T-helper 2 cell treated with Interferon-gamma antibody and Interleukin-4, amounts not matched to agents 100 ng/mL and 5 ng/mL, for 36 hours (primary cell): ENCODE results near the gene NKD2. TPM values are rescaled to one million over a fixed set of nuclear protein-coding genes. Genes with fewer than 3 reads are reported as not detected.
"Not testable (repeated sequence)": the region's sequence is repeated elsewhere in the genome, so short reads cannot be mapped to it uniquely, and the experiment has no call there.

Source experiments
- intact Hi-C: fragments of 100-400 bp; cut with micrococcal nuclease; formaldehyde crosslinking; loops from one replicate; pipeline ENCODE4 v1.15.1; 2023
- total RNA-seq: library from RNA; stranded (reverse); gene quantifications from 2 replicates; pipeline ENCODE4 v1.2.3, GENCODE V29; 2022

NKD2 gene, protein sequence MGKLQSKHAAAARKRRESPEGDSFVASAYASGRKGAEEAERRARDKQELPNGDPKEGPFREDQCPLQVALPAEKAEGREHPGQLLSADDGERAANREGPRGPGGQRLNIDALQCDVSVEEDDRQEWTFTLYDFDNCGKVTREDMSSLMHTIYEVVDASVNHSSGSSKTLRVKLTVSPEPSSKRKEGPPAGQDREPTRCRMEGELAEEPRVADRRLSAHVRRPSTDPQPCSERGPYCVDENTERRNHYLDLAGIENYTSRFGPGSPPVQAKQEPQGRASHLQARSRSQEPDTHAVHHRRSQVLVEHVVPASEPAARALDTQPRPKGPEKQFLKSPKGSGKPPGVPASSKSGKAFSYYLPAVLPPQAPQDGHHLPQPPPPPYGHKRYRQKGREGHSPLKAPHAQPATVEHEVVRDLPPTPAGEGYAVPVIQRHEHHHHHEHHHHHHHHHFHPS
- total RNA-seq: 33.6 and 34.4 TPM in 2 replicates

- intact Hi-C loops: loop anchor here (2.0 to 10.0 kb wide), 2 partner anchors 96 to 132 kb away; no protein-coding TSS in a partner anchor
Observed at GRCh38 chr5:1008451-1009358, at the start of gene NKD2. NKD2 (plus strand) TSS chr5:1008802; CDS start chr5:1009058, 256 bp downstream.

GRCh38 chr5:959581-960531, 48.7 kb upstream of the NKD2 start:
- intact Hi-C loops: loop anchor here (10.0 kb wide), 1 partner anchor 355 kb away; no protein-coding TSS in a partner anchor

- intact Hi-C loops: loop anchor here (10.0 kb wide), 1 partner anchor 354 kb away; no protein-coding TSS in a partner anchor
Observed at GRCh38 chr5:960551-960950, 48.1 kb upstream of the NKD2 start.

GRCh38 chr5:961002-961710, 47.4 kb upstream of the NKD2 start:
- intact Hi-C loops: loop anchor here (10.0 kb wide), 1 partner anchor 354 kb away; no protein-coding TSS in a partner anchor

GRCh38 chr5:961711-962240, 46.8 kb upstream of the NKD2 start:
- intact Hi-C loops: loop anchor here (10.0 kb wide), 1 partner anchor 353 kb away; no protein-coding TSS in a partner anchor

DNA sequence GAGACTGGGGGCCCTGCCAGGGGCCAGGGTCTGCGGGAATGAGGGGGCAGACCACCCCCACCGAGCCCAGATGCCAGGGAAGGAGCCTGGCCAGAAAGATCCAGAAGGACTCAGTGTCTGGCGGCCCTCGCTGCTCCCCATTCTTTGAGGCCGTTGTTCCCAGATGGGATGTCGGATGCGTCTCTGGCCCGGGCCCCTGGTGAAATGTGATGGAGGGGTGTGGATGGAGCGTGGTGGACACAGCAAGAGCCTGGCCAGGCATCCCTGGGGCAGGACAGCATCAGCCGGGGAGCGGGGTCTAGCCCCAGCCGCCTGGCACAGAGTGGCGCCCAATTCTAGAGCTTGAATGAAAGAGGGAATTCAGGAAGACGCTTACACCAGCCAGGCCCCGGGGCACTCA, 46.2 kb upstream of the NKD2 start:
- intact Hi-C loops: loop anchor here (10.0 kb wide), 1 partner anchor 352 kb away; no protein-coding TSS in a partner anchor

DNA sequence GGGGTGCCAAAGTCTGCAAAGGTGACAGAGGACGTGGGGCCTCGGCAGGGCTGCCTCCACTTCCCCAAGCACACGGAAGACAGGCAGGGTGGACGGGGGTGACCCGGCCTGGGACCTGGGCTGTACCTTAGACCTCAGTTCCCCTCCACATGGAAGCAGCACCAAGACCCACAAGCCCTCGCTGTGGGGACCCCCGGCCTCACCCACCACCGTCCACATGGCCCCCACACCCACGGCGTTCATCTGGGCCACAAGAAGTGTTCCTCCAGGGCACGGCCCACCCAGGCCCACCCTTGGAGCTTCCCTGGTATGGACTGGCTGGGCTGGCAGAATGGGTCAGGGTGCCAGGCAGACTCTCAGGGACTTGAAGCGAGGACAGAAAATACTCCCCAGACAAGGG, 45.8 kb upstream of the NKD2 start:
- intact Hi-C loops: loop anchor here (10.0 kb wide), 1 partner anchor 352 kb away; no protein-coding TSS in a partner anchor

GRCh38 chr5:963310-963672, 45.3 kb upstream of the NKD2 start:
- intact Hi-C loops: loop anchor here (10.0 kb wide), 1 partner anchor 352 kb away; no protein-coding TSS in a partner anchor

DNA sequence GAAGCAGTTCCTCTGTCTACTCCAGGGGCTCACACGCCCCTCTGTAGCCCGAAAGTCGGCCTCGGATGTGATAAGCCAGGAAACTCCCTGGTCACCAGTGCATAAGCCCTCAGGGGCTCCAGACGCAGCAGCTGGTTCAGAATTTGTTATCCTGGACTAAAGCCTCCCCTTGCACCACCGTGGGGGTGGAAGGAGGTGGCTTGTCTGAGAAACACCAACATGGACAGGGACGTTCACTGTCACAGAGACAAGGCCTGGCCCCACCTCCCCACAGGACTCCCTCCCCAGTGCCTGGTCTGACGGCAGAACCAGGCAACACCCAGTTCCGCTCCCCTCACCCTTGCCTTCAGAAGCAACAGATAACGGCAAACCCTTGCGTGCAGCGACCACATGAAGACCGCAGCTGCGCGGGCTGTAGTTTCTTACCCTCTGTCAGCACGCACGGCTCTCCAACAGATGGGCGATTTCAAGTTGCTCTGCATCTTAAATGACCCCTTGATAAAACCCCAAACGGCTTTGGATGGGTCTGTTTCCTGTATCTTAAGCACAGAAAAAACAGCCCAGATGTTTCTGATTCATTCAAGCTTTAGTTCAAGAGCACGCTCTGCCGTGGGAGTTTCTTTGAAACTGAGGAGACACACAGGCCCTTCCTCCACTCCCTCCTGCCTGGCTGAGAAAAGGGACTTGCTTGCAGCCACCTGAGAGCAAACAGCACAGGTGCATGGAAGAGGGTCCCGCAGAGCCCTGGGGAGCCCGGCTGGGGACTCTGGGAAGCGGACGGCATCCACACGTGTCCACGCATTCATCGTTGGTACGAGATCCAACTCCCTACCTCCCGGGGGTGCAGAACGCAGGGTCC, 44.7 kb upstream of the NKD2 start:
- intact Hi-C loops: loop anchor here (1.0 to 10.0 kb wide), 5 partner anchors 21 to 351 kb away; no protein-coding TSS in a partner anchor

DNA sequence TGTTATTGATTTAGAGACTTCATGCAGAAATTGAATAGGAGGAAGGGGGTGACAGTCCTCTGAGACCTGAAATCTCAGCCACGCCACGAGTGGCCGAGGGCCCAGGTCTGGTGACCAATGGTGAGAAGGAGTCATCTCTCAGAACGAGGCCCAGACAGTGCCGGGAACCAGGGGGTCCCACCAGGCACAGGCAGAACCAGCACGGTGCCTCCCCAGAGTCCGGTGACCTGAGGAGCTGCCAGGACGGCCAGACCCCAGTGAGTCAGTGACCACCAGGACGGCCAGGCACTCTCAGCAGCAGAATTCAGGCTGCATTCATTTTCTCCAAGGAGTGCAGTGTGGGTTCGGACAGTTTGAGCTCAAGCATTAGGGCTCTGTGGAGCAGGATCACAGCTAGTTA, 43.8 kb upstream of the NKD2 start:
- intact Hi-C loops: loop anchor here (1.0 to 10.0 kb wide), 5 partner anchors 20 to 350 kb away; no protein-coding TSS in a partner anchor

DNA sequence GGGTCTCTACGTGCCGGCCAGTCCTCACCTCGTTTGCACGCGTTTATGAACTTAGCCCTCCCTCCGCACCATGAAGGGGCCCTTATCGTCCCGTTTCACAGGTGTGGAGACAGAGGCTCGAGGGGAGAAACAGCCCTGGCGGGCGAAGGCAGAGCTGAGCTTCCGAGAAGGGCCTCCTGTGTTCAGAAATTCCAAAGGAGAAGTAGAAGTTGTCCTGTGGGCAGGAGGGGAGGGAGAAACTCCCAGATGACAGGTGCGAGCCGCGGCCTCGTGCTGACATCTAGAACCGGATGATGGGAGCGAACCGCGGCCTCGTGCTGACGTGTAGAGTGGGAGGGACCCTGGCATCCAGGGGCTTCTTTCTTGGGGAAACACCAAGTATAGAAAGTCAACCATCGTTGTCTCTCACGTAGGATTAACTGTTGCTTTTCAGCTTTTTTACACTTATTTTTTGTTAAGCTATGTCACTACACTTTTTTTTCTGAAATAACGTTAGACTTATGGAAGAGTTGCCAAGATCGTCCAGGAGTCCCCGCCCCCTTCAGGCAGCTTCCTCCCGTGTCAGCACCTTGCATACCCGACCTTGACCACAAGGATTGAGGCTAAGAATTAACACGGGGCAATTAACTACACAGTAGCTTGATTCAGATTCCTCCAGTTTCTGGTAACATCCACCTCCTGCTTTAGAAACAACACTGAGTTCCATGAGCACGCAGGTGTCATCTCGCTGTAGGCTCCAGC, 42.8 kb upstream of the NKD2 start:
- intact Hi-C loops: loop anchor here (2.0 to 10.0 kb wide), 3 partner anchors 19 to 349 kb away; no protein-coding TSS in a partner anchor

GRCh38 chr5:966345-966710, 42.3 kb upstream of the NKD2 start:
- intact Hi-C loops: loop anchor here (10.0 kb wide), 1 partner anchor 348 kb away; no protein-coding TSS in a partner anchor

DNA sequence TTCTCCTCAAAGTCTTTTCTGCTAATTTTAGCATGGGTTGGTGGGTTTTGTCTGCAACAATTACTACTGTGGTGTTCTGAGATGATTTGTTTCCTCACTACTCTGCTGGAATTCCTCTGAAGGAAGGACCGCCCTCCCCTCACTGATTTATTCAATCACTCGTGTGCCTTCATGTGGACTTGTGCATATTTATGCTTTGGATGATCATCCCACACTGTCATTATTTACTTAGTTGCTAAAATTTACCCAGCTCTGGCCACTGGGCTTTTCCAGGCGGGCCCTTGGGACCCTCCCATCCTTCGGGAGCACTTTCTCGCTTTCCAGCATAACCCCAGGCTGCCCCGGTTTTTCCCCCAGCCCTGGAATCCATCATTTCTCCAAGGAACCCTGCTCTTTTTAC, 41.7 kb upstream of the NKD2 start:
- intact Hi-C loops: loop anchor here (10.0 kb wide), 1 partner anchor 348 kb away; no protein-coding TSS in a partner anchor

DNA sequence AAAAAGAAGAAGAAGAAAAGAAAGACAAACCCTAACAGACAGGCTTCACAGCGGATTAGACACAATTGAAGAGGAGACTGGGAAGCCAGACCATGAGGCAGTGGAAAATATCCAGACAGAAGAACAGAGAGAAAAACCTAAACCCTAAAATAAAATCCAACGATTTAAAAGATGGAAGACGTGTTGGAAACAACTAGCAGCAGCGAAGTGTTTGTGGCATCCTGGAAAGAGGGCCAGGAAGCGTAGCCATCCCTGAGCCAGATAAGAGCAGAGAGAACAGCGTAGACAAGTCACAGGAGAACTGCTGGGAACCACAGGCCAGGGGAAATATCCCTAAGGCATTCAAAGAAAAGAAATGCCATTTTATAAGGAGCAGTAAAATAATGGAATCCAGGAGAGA, 39.7 kb upstream of the NKD2 start:
- intact Hi-C loops: loop anchor here (10.0 kb wide), 1 partner anchor 346 kb away; no protein-coding TSS in a partner anchor

DNA sequence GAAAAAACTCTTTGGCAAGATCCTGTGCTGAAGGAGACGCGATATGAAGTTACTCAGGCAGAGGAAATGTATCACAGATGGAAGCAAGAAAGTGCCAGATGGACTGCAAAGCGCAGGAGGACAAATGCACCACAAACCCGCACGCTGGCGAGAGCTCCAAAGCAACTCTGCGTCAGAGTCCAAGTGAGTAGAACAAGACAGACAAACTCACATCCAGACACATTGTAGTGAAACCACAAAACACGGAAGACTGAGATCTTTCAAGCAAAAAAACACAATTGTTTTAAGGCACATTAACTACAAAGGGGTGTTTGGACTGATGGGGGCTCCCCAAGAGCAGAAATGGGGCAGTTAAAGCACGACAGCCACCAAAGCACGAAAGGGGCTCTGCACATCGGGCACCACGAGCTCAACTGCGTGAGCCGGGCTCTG, 39.2 kb upstream of the NKD2 start:
- intact Hi-C loops: loop anchor here (10.0 kb wide), 1 partner anchor 345 kb away; no protein-coding TSS in a partner anchor

DNA sequence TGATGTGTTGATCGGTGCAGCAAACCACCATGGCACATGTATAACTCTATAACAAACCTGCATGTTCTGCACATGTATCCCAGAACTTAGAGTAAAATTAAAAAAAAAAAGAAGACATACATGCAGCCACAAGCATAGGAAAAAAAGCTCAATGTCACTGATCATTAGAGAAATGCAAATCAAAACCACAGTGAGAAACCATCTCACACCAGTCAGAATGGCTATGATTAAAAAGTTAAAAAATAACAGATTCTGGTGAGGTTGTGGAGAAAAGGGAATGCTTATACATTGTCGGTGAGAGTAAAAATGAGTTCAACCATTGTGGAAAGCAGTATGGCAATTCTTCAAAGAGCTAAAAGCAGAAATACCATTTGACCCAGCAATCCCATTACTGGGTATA, 36.0 kb upstream of the NKD2 start:
- intact Hi-C loops: not testable (repeated sequence)
